ENCODE results near the gene GP1BB. TPM values are rescaled to one million over a fixed set of nuclear protein-coding genes. Genes with fewer than 3 reads are reported as not detected.

GP1BB gene
- total RNA-seq, 1 experiment from 2014 or later: 3.6 TPM

DNA sequence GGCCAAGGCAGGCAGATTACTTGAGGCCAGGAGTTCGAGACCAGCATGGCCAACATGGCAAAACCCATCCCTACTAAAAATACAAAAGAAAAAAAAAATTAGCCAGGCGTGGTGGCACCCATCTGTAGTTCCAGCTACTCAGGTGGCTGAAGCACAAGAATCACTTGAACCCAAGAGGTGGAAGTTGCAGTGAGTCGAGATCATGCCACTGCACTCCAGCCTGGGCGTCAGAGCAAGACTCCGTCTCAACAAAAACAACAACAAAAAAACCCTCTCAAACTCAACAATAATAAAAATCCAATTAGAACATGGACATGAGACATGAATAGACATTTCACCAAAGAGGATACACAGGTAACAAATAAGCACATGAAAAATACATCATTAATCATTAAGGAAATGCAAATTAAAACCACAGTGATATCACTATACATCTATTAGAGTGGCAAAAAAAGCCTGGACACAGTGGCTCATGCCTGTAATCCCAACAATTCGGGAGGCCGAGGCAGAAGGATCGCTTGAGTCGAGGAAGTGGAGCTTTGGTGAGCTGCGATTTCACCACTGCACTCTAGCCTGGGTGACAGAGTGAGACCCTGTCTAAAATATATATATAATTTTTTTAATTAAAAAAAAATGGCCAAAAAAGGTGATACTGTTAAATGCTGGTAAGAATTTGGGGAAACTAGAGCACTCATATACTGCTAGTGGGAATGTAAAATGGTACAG is 21.8 kb upstream of the GP1BB start:
- intact Hi-C loops (cut with micrococcal nuclease; ENCODE audit: unreplicated experiment): no loop called here
- CTCF ChIA-PET: no interaction called here

GRCh38 chr22:19703869-19704268 is 19.5 kb upstream of the GP1BB start:
- TF ChIP-seq, protein P1, sequence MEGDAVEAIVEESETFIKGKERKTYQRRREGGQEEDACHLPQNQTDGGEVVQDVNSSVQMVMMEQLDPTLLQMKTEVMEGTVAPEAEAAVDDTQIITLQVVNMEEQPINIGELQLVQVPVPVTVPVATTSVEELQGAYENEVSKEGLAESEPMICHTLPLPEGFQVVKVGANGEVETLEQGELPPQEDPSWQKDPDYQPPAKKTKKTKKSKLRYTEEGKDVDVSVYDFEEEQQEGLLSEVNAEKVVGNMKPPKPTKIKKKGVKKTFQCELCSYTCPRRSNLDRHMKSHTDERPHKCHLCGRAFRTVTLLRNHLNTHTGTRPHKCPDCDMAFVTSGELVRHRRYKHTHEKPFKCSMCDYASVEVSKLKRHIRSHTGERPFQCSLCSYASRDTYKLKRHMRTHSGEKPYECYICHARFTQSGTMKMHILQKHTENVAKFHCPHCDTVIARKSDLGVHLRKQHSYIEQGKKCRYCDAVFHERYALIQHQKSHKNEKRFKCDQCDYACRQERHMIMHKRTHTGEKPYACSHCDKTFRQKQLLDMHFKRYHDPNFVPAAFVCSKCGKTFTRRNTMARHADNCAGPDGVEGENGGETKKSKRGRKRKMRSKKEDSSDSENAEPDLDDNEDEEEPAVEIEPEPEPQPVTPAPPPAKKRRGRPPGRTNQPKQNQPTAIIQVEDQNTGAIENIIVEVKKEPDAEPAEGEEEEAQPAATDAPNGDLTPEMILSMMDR (IDR thresholded peaks at IDR 0.05): no peak
- TF ChIP-seq POLR2AphosphoS5 (IDR thresholded peaks at IDR 0.05; ENCODE audit: low read depth, low read length) (no peak), TCF7L2 (IDR thresholded peaks at IDR 0.05; ENCODE audit: low read depth, low read length) (no peak), REST (IDR thresholded peaks at IDR 0.05; ENCODE audit: insufficient read depth in 1 of 2, low read depth in 2 of 2, low read length in 1 of 2) (no peak), SIN3A (IDR thresholded peaks at IDR 0.05; ENCODE audit: borderline replicate concordance, insufficient read depth, low read depth, low read length) (no peak)
- in situ Hi-C loops (cut with HindIII; ENCODE audit: low pct_unique_long_range_greater_than_20kb, low sequenced_read_pairs): no loop called here
- Histone ChIP-seq H3K27me3 (ENCODE audit: control insufficient read depth, insufficient read depth, low read length) (no peaks in the 10 kb centered on the region), H3K4me1 (ENCODE audit: control insufficient read depth, insufficient read depth, low read length) (no peaks in the 10 kb centered on the region), H3K9me3 (ENCODE audit: control insufficient read depth, insufficient read depth, low read depth, low read length) (no peaks in the 10 kb centered on the region), H3K27ac (ENCODE audit: low read length) (no peak overlapping the region), H3K4me3 (ENCODE audit: low read depth in 2 of 2, low read length in 2 of 2) (no peak overlapping the region), H3K36me3 (ENCODE audit: control insufficient read depth, insufficient read depth, low read length) (no peaks in the 10 kb centered on the region)
- ChIA-PET CTCF (no interaction called here), POLR2A (no interaction called here)
- no peak for DNase-seq (ENCODE audit: low read depth, low spot score)
- intact Hi-C loops (cut with micrococcal nuclease; ENCODE audit: unreplicated experiment): no loop called here
- ATAC-seq: no peak
- BruUV-seq (replicated peaks): no TSS peak

More for the DNA sequence above, 21.8 kb upstream of the GP1BB start:
- no TSS peak for BruUV-seq (replicated peaks)
- POLR2A ChIA-PET: no interaction called here
- DNase-seq (ENCODE audit: low read depth, low spot score) (no peak), ATAC-seq (no peak)
- Histone ChIP-seq H3K4me3 (ENCODE audit: low read depth in 2 of 2, low read length in 2 of 2) (no peak overlapping the region), H3K36me3 (ENCODE audit: control insufficient read depth, insufficient read depth, low read length) (no peaks in the 10 kb centered on the region), H3K27ac (ENCODE audit: low read length) (no peak overlapping the region), H3K9me3 (ENCODE audit: control insufficient read depth, insufficient read depth, low read depth, low read length) (no peaks in the 10 kb centered on the region), H3K4me1 (ENCODE audit: control insufficient read depth, insufficient read depth, low read length) (no peaks in the 10 kb centered on the region), H3K27me3 (ENCODE audit: control insufficient read depth, insufficient read depth, low read length) (no peaks in the 10 kb centered on the region)
- TF ChIP-seq SIN3A (IDR thresholded peaks at IDR 0.05; ENCODE audit: borderline replicate concordance, insufficient read depth, low read depth, low read length) (no peak), POLR2AphosphoS5 (IDR thresholded peaks at IDR 0.05; ENCODE audit: low read depth, low read length) (no peak), REST (IDR thresholded peaks at IDR 0.05; ENCODE audit: insufficient read depth in 1 of 2, low read depth in 2 of 2, low read length in 1 of 2) (no peak), TCF7L2 (IDR thresholded peaks at IDR 0.05; ENCODE audit: low read depth, low read length) (no peak)
- TF ChIP-seq, protein P1 (IDR thresholded peaks at IDR 0.05): no peak
- in situ Hi-C loops (cut with HindIII; ENCODE audit: low pct_unique_long_range_greater_than_20kb, low sequenced_read_pairs): no loop called here
